ENCODE measurements around the gene VSIR.

- TF ChIP-seq CTCF (IDR thresholded peaks at IDR 0.05; ENCODE audit: insufficient read depth, low read length, poor library complexity, severe bottlenecking), result no peak
- no peak for TF ChIP-seq EZH2phosphoT487 (conservative IDR thresholded peaks at IDR 0.05; ENCODE audit: low read length)
Observed at GRCh38 chr10:71782221-71782916, 9.0 kb upstream of the VSIR start.
